C4-2B (cell line): ENCODE measurements around the gene MYH10.

Source experiments
- ZFX ChIP-seq: fragments of 450-650 bp; IDR thresholded peaks from 2 replicates; pipeline ENCODE4 v1.6.1; 2017
- TF ChIP-seq, protein P1 (sequence below): fragments of 450-650 bp; conservative IDR thresholded peaks from 2 replicates; pipeline ENCODE4 v1.5.1; 2017; ENCODE audit warnings: mild to moderate bottlenecking

DNA sequence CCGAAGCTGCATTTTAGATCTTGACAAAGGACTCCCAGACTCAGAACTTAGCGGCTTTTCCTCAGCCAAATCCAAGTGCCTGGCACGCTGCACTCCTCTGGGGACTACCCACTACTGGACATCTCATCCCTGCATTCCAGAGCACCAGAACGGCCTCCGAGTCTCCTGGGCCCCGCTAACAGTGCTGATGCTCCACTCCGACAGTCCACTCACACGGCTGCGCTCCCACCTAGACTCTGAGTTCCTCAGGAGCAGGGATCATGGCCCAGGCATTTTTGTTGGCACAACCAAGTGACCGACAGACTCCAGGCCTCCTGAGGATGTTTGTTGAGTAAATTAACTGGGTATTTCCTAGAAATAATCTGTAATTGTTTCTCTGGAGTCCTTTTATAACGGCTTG is 115.7 kb downstream of the MYH10 start:
- TF ChIP-seq, protein P1, sequence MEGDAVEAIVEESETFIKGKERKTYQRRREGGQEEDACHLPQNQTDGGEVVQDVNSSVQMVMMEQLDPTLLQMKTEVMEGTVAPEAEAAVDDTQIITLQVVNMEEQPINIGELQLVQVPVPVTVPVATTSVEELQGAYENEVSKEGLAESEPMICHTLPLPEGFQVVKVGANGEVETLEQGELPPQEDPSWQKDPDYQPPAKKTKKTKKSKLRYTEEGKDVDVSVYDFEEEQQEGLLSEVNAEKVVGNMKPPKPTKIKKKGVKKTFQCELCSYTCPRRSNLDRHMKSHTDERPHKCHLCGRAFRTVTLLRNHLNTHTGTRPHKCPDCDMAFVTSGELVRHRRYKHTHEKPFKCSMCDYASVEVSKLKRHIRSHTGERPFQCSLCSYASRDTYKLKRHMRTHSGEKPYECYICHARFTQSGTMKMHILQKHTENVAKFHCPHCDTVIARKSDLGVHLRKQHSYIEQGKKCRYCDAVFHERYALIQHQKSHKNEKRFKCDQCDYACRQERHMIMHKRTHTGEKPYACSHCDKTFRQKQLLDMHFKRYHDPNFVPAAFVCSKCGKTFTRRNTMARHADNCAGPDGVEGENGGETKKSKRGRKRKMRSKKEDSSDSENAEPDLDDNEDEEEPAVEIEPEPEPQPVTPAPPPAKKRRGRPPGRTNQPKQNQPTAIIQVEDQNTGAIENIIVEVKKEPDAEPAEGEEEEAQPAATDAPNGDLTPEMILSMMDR, result no peak
- no peak for TF ChIP-seq ZFX
